Measurements from ENCODE around the gene EME1.

GRCh38 chr17:50332196-50332595 lies 40.8 kb upstream of the EME1 start:
- TF ChIP-seq CTCF (IDR thresholded peaks at IDR 0.05): no peak
- no peak for TF ChIP-seq EP300 (IDR thresholded peaks at IDR 0.05)

All from ovary (tissue), 3 donors.